Measurements from ENCODE around the gene BMP6.

DNA sequence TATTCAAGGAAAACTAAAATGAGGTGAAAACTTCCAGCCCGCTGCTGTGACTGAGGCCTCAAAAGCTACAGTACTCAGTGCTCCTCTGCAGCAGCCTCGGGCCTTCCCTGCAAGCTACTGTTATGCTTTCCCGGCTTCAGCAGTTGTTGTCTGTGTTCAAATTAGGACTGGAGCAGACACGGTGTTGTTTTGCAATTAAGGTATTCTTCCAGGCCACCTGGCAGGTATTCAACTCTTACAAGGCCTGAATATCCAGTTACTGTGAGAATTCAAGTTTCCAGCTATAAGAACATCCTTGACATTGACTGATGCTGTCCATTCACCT is 174.0 kb downstream of the BMP6 start:
- no peak for TF ChIP-seq EZH2 (IDR thresholded peaks at IDR 0.05; ENCODE audit: low read depth, unreplicated experiment)
- TF ChIP-seq, protein P1, sequence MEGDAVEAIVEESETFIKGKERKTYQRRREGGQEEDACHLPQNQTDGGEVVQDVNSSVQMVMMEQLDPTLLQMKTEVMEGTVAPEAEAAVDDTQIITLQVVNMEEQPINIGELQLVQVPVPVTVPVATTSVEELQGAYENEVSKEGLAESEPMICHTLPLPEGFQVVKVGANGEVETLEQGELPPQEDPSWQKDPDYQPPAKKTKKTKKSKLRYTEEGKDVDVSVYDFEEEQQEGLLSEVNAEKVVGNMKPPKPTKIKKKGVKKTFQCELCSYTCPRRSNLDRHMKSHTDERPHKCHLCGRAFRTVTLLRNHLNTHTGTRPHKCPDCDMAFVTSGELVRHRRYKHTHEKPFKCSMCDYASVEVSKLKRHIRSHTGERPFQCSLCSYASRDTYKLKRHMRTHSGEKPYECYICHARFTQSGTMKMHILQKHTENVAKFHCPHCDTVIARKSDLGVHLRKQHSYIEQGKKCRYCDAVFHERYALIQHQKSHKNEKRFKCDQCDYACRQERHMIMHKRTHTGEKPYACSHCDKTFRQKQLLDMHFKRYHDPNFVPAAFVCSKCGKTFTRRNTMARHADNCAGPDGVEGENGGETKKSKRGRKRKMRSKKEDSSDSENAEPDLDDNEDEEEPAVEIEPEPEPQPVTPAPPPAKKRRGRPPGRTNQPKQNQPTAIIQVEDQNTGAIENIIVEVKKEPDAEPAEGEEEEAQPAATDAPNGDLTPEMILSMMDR (conservative IDR thresholded peaks at IDR 0.05; ENCODE audit: low read depth in 2 of 2), result no peak
- no peak for TF ChIP-seq CREB1 (CRISPR knock-in tag; IDR thresholded peaks at IDR 0.05; ENCODE audit: low read depth)
- no peak for TF ChIP-seq POLR2AphosphoS5 (IDR thresholded peaks at IDR 0.05; ENCODE audit: low read depth)
- TF ChIP-seq, protein P2, sequence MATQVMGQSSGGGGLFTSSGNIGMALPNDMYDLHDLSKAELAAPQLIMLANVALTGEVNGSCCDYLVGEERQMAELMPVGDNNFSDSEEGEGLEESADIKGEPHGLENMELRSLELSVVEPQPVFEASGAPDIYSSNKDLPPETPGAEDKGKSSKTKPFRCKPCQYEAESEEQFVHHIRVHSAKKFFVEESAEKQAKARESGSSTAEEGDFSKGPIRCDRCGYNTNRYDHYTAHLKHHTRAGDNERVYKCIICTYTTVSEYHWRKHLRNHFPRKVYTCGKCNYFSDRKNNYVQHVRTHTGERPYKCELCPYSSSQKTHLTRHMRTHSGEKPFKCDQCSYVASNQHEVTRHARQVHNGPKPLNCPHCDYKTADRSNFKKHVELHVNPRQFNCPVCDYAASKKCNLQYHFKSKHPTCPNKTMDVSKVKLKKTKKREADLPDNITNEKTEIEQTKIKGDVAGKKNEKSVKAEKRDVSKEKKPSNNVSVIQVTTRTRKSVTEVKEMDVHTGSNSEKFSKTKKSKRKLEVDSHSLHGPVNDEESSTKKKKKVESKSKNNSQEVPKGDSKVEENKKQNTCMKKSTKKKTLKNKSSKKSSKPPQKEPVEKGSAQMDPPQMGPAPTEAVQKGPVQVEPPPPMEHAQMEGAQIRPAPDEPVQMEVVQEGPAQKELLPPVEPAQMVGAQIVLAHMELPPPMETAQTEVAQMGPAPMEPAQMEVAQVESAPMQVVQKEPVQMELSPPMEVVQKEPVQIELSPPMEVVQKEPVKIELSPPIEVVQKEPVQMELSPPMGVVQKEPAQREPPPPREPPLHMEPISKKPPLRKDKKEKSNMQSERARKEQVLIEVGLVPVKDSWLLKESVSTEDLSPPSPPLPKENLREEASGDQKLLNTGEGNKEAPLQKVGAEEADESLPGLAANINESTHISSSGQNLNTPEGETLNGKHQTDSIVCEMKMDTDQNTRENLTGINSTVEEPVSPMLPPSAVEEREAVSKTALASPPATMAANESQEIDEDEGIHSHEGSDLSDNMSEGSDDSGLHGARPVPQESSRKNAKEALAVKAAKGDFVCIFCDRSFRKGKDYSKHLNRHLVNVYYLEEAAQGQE (IDR thresholded peaks at IDR 0.05; ENCODE audit: unreplicated experiment), result no peak
- no peak for TF ChIP-seq STAT1 (IDR thresholded peaks at IDR 0.05; ENCODE audit: unreplicated experiment)
- no peak for TF ChIP-seq JUNB (IDR thresholded peaks at IDR 0.05; ENCODE audit: unreplicated experiment)
- TF ChIP-seq NANOG (IDR thresholded peaks at IDR 0.05; ENCODE audit: borderline replicate concordance), result no peak
- no peak for TF ChIP-seq EZH2phosphoT487 (IDR thresholded peaks at IDR 0.05; ENCODE audit: unreplicated experiment)
- no peak for TF ChIP-seq ZNF114 (CRISPR knock-in tag; IDR thresholded peaks at IDR 0.05)
- TF ChIP-seq, protein P3, sequence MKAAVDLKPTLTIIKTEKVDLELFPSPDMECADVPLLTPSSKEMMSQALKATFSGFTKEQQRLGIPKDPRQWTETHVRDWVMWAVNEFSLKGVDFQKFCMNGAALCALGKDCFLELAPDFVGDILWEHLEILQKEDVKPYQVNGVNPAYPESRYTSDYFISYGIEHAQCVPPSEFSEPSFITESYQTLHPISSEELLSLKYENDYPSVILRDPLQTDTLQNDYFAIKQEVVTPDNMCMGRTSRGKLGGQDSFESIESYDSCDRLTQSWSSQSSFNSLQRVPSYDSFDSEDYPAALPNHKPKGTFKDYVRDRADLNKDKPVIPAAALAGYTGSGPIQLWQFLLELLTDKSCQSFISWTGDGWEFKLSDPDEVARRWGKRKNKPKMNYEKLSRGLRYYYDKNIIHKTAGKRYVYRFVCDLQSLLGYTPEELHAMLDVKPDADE (IDR thresholded peaks at IDR 0.05), result no peak
- TF ChIP-seq ZNF331 (CRISPR knock-in tag; IDR thresholded peaks at IDR 0.05; ENCODE audit: low read depth), result no peak
- TF ChIP-seq, protein P4, sequence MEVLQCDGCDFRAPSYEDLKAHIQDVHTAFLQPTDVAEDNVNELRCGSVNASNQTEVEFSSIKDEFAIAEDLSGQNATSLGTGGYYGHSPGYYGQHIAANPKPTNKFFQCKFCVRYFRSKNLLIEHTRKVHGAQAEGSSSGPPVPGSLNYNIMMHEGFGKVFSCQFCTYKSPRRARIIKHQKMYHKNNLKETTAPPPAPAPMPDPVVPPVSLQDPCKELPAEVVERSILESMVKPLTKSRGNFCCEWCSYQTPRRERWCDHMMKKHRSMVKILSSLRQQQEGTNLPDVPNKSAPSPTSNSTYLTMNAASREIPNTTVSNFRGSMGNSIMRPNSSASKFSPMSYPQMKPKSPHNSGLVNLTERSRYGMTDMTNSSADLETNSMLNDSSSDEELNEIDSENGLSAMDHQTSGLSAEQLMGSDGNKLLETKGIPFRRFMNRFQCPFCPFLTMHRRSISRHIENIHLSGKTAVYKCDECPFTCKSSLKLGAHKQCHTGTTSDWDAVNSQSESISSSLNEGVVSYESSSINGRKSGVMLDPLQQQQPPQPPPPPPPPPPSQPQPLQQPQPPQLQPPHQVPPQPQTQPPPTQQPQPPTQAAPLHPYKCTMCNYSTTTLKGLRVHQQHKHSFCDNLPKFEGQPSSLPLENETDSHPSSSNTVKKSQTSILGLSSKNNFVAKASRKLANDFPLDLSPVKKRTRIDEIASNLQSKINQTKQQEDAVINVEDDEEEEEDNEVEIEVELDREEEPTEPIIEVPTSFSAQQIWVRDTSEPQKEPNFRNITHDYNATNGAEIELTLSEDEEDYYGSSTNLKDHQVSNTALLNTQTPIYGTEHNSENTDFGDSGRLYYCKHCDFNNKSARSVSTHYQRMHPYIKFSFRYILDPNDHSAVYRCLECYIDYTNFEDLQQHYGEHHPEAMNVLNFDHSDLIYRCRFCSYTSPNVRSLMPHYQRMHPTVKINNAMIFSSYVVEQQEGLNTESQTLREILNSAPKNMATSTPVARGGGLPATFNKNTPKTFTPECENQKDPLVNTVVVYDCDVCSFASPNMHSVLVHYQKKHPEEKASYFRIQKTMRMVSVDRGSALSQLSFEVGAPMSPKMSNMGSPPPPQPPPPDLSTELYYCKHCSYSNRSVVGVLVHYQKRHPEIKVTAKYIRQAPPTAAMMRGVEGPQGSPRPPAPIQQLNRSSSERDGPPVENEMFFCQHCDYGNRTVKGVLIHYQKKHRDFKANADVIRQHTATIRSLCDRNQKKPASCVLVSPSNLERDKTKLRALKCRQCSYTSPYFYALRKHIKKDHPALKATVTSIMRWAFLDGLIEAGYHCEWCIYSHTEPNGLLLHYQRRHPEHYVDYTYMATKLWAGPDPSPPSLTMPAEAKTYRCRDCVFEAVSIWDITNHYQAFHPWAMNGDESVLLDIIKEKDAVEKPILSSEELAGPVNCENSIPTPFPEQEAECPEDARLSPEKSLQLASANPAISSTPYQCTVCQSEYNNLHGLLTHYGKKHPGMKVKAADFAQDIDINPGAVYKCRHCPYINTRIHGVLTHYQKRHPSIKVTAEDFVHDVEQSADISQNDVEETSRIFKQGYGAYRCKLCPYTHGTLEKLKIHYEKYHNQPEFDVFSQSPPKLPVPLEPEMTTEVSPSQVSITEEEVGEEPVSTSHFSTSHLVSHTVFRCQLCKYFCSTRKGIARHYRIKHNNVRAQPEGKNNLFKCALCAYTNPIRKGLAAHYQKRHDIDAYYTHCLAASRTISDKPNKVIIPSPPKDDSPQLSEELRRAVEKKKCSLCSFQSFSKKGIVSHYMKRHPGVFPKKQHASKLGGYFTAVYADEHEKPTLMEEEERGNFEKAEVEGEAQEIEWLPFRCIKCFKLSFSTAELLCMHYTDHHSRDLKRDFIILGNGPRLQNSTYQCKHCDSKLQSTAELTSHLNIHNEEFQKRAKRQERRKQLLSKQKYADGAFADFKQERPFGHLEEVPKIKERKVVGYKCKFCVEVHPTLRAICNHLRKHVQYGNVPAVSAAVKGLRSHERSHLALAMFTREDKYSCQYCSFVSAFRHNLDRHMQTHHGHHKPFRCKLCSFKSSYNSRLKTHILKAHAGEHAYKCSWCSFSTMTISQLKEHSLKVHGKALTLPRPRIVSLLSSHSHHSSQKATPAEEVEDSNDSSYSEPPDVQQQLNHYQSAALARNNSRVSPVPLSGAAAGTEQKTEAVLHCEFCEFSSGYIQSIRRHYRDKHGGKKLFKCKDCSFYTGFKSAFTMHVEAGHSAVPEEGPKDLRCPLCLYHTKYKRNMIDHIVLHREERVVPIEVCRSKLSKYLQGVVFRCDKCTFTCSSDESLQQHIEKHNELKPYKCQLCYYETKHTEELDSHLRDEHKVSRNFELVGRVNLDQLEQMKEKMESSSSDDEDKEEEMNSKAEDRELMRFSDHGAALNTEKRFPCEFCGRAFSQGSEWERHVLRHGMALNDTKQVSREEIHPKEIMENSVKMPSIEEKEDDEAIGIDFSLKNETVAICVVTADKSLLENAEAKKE (CRISPR knock-in tag; IDR thresholded peaks at IDR 0.05), result no peak
